ENCODE results near the gene LRRC9. TPM values are rescaled to one million over a fixed set of nuclear protein-coding genes. Genes with fewer than 3 reads are reported as not detected.

Gene LRRC9
- total and polyA plus RNA-seq, 2 of the 13 experiments (the other 11 are each of a cell fraction or from before 2014, with no cell fraction given), result 0.08 to 0.18 TPM

DNA sequence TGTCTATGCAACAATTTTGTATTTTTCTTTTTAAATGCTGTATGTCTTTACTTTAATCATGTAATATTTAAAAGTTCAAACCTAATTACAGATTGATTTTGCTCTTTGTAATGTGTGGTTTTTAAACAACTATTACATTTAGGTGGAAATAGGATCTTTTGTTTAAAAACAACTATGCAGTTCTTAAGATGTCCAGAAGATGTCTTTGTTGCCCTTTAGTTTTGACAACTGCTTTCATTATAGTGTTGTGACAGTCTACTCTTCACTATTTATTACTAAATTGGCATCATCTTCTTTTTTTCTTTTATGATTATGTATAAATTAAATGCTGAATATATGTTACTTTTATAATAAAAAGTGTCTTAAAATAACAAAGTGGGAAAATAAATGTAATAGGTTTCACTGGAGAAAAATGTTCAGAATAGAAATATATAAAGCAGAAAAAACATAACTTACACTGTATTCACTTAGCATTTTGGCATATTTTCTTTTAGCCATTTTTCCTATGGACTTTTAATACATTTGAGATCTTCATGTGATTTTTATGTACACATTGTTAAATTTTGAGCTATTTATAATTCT, 144.6 kb downstream of the LRRC9 start:
- no peaks in the 10 kb centered on the region; a peak in 1 of 5 replicates for H3K27me3 ChIP-seq (ENCODE audit: control insufficient read depth in 1 of 2, insufficient read depth in 2 of 2, low read length in 2 of 2)
- no peak overlapping the region for H3K4me3 ChIP-seq (replicated peaks in 1 of 3; ENCODE audit: insufficient read depth in 1 of 3, low read depth in 2 of 3, low read length in 3 of 3)
- intact Hi-C loops (cut with micrococcal nuclease; ENCODE audit: unreplicated experiment), result loop anchor here (1.0 kb wide), 2 partner anchors 101 to 120 kb away; partner anchors contain the start of gene DHRS7
- no peak for FAIRE-seq
- no peaks in the 10 kb centered on the region for H4K20me1 ChIP-seq (ENCODE audit: insufficient read depth, low read length)
- peak; percentile 9 for DNase-seq (ENCODE audit: low spot score)
- BruUV-seq (replicated peaks), result no TSS peak
- POLR2A ChIA-PET, result no interaction called here
- in situ Hi-C loops (cut with HindIII; ENCODE audit: extremely low pct_ligation_motif_present, low pct_unique_long_range_greater_than_20kb), result loop anchor here (5.0 to 25.0 kb wide), 2 partner anchors 118 to 498 kb away; no protein-coding TSS in a partner anchor
- no peaks in the 10 kb centered on the region for H3K9me3 ChIP-seq (ENCODE audit: low read length)
- no peak for ATAC-seq
- H3K79me2 ChIP-seq (ENCODE audit: insufficient read depth, low read length), result no peaks in the 10 kb centered on the region
- CTCF ChIA-PET (ENCODE audit: low intra/inter-chr PET ratio, low total read pairs), result interaction anchor here (1.7 to 3.1 kb wide), 2 partner anchors 101 to 119 kb away, joined by 7 to 41 read pairs; partner anchors contain the start of gene DHRS7
- H3K4me1 ChIP-seq (ENCODE audit: insufficient read depth, low read length), result no peaks in the 10 kb centered on the region
- no peak overlapping the region for H3K9ac ChIP-seq (ENCODE audit: insufficient read depth, low read depth, low read length)
- TF ChIP-seq RAD21 (CRISPR knock-in tag; IDR thresholded peaks at IDR 0.05), result 0 out of 2 replicates have a peak, but pooled peaks have one; percentile 10
- peak; percentile 62 for TF ChIP-seq SMC3 (IDR thresholded peaks at IDR 0.05; ENCODE audit: low read length)
- TF ChIP-seq, protein P1, sequence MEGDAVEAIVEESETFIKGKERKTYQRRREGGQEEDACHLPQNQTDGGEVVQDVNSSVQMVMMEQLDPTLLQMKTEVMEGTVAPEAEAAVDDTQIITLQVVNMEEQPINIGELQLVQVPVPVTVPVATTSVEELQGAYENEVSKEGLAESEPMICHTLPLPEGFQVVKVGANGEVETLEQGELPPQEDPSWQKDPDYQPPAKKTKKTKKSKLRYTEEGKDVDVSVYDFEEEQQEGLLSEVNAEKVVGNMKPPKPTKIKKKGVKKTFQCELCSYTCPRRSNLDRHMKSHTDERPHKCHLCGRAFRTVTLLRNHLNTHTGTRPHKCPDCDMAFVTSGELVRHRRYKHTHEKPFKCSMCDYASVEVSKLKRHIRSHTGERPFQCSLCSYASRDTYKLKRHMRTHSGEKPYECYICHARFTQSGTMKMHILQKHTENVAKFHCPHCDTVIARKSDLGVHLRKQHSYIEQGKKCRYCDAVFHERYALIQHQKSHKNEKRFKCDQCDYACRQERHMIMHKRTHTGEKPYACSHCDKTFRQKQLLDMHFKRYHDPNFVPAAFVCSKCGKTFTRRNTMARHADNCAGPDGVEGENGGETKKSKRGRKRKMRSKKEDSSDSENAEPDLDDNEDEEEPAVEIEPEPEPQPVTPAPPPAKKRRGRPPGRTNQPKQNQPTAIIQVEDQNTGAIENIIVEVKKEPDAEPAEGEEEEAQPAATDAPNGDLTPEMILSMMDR (CRISPR knock-in tag; IDR thresholded peaks at IDR 0.05), result peak; percentile 54
- no peak for TF ChIP-seq KLF9 (CRISPR knock-in tag; IDR thresholded peaks at IDR 0.05; ENCODE audit: low read depth)
- peak; percentile 72 for TF ChIP-seq STAG1 (CRISPR knock-in tag; IDR thresholded peaks at IDR 0.05)
- TF ChIP-seq, protein P2, sequence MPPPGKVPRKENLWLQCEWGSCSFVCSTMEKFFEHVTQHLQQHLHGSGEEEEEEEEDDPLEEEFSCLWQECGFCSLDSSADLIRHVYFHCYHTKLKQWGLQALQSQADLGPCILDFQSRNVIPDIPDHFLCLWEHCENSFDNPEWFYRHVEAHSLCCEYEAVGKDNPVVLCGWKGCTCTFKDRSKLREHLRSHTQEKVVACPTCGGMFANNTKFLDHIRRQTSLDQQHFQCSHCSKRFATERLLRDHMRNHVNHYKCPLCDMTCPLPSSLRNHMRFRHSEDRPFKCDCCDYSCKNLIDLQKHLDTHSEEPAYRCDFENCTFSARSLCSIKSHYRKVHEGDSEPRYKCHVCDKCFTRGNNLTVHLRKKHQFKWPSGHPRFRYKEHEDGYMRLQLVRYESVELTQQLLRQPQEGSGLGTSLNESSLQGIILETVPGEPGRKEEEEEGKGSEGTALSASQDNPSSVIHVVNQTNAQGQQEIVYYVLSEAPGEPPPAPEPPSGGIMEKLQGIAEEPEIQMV (CRISPR knock-in tag; IDR thresholded peaks at IDR 0.05; ENCODE audit: low read depth), result no peak
- no peak overlapping the region for H2AFZ ChIP-seq (ENCODE audit: low read length)
- no peaks in the 10 kb centered on the region for H3K36me3 ChIP-seq (replicated peaks in 1 of 2; ENCODE audit: control insufficient read depth in 1 of 2, insufficient read depth in 2 of 2, low read length in 2 of 2)
- no peak overlapping the region for H3K27ac ChIP-seq (ENCODE audit: extremely low read length, insufficient read depth, low read length)
- H3K4me2 ChIP-seq (ENCODE audit: low read depth, low read length), result no peak overlapping the region

All from HepG2 (cell line).